Bronchial epithelial cell (primary cell): ENCODE measurements around the gene SLC36A4. TPM values are rescaled to one million over a fixed set of nuclear protein-coding genes. Genes with fewer than 3 reads are reported as not detected.
A peak's percentile ranks its signal among the peaks of the same experiment; 100 is the strongest.

Experiments
- DNase-seq: peaks from one replicate; pipeline ENCODE4 v3.0.0-alpha.2; 2010; ENCODE audit warnings: low read depth
- FAIRE-seq: peaks from 2 replicates; lab custom pipeline; 2011; peaks lifted over from hg19 to GRCh38; lab: Jason Lieb, UNC
- H3K27me3 ChIP-seq: 2 replicates; pipeline ENCODE4 v1.5.1; 2011; ENCODE audit warnings: low read length; ENCODE audit not compliant: control insufficient read depth, insufficient read depth
- H3K36me3 ChIP-seq: 2 replicates; pipeline ENCODE4 v1.5.1; 2011; ENCODE audit warnings: low read length; ENCODE audit not compliant: control insufficient read depth, insufficient read depth
- H3K4me3 ChIP-seq: 2 replicates; pipeline ENCODE4 v1.5.1; 2011; ENCODE audit warnings: mild to moderate bottlenecking, low read depth, low read length, control low read depth
- total RNA-seq: library from RNA; depleted of rRNA; stranded (reverse); fragments of >200 nt; gene quantifications from 2 replicates; pipeline ENCODE4 v1.2.1, GENCODE V29; 2014
- TF ChIP-seq, protein P1 (sequence below): IDR thresholded peaks from 2 replicates; pipeline ENCODE4 v1.5.1; 2011; ENCODE audit warnings: mild to moderate bottlenecking, moderate library complexity, low read length, control low read depth, inconsistent platforms; ENCODE audit not compliant: insufficient read depth, severe bottlenecking

SLC36A4 gene
- total RNA-seq, 1 donor from 2014 or later: 4.2 TPM

DNA sequence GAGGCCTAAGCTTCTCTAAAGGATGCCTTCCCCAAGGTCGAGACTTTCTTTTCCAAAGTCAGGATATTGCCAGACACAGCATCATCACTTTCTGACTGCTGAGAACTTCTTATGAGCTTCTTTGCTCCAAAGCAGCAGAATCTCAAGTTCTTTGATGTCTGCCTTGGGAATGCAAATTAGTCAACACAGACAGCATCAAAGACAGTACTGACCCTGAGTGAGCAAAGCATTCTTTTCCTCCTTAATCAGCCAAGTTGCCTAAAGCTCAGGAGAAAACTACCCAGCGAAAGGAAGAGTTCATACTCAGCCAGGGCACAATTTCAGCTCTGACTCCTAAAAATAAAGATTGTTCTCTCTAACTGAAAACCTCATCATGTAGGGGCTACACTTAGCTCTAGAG, 98.0 kb downstream of the SLC36A4 start:
- TF ChIP-seq, protein P1, sequence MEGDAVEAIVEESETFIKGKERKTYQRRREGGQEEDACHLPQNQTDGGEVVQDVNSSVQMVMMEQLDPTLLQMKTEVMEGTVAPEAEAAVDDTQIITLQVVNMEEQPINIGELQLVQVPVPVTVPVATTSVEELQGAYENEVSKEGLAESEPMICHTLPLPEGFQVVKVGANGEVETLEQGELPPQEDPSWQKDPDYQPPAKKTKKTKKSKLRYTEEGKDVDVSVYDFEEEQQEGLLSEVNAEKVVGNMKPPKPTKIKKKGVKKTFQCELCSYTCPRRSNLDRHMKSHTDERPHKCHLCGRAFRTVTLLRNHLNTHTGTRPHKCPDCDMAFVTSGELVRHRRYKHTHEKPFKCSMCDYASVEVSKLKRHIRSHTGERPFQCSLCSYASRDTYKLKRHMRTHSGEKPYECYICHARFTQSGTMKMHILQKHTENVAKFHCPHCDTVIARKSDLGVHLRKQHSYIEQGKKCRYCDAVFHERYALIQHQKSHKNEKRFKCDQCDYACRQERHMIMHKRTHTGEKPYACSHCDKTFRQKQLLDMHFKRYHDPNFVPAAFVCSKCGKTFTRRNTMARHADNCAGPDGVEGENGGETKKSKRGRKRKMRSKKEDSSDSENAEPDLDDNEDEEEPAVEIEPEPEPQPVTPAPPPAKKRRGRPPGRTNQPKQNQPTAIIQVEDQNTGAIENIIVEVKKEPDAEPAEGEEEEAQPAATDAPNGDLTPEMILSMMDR: no peak
- peak; percentile 13 for FAIRE-seq
- H3K36me3 ChIP-seq: no peaks in the 10 kb centered on the region
- H3K27me3 ChIP-seq: no peaks in the 10 kb centered on the region
- H3K4me3 ChIP-seq: no peak overlapping the region
- DNase-seq: peak; percentile 17

Other genes with a start within 250 kb of the SLC36A4 start
- gene MTNR1B, start 228.3 kb downstream of the SLC36A4 start, total RNA-seq: not detected in 2 replicates
- gene DEUP1, start 132.8 kb upstream of the SLC36A4 start, total RNA-seq: under 0.01 TPM in 1 of 2 replicates, not detected in the other